GM18511 (cell line): ENCODE data around the gene RPS16.

ENCODE experiments used
- ATAC-seq: cut with Tn5 transposase; IDR thresholded peaks from one replicate; pipeline ENCODE4 v1.9.1; 2021; ENCODE audit warnings: mild to moderate bottlenecking, moderate library complexity; ENCODE audit not compliant: unreplicated experiment

The RPS16 gene

GRCh38 chr19:39449116-39449797, 13.5 kb upstream of the RPS16 start:
- no peak for ATAC-seq

DNA sequence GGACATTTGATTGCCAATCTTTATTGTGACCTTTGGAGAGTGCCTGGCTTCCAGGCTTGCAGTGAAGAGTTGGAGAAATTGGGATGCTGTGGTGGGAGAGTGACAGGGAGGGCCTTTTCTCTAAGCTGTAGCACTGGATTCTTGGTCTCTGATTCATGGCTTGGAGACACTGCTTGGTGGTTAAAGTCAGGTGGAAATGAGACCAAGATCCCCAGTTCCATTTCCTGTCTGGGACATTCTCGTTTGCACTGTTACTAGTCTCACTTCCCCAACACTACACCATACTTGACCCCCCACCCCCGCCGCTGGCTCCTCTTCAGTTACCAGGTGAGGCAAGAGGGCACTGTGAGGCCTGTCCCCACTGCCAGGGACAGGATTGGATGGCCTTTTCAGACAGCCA, 12.5 kb upstream of the RPS16 start:
- no peak for ATAC-seq

DNA sequence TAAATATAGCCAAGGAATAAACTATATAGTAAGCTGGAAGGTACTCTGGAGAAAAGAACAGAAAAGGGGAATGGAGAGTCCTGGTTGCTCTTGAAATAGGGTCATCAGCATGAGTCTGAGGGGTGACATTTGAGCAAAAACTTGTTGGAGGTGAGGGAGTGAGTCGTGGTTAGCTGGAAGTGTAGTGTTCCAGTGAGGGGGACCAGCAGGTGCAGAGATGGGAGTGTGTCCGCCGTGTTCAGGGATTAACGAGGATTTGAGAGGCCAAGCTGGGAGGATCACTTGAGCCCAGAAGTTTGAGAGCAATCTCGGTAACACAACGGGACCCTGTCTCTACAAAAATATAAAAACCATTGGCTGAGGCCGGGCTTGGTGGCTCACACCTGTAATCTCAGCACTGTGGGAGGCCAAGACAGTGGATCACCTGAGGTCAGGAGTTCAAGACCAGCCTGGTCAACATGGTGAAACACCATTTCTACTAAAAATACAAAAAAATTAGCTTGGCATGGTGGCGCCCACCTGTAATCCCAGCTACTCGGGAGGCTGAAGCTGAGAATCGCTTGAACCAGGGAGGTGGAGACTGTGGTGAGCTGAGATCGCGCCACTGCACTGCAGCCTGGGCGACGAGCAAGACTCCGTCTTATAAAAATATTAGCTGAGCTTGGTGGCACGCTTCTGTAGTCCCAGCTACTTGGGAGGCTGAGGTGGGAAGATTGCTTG, 10.8 kb upstream of the RPS16 start:
- no peak for ATAC-seq

GRCh38 chr19:39445196-39446111, 9.7 kb upstream of the RPS16 start, which contains the start of gene SUPT5H:
Gene SUPT5H (plus strand): TSS chr19:39445582. CDS start chr19:39445891, 309 bp downstream.
- peak; percentile 84 for ATAC-seq

GRCh38 chr19:39444598-39445195, 8.9 kb upstream of the RPS16 start:
- ATAC-seq = no peak

- no peak for ATAC-seq
Observed at GRCh38 chr19:39438270-39438934, 2.7 kb upstream of the RPS16 start.

DNA sequence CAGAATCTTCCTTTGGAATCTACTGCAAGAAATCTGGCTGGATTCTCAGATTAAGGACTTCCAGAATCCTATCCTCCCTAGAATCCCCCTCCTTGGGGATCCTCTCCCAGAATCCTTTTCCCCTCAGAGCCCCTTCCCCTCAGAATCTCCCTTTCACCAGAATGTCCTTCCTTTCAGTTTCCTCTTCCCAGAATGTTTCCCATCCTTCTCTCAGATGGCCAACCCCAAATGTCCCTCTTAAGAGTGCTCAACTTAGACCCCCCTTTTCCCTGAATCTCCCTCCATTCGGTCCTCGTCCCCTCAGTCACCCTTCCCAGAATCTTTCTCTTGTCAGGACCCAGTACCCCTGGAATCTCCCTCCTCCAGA, 584 bp upstream of the RPS16 start:
- ATAC-seq = no peak

DNA sequence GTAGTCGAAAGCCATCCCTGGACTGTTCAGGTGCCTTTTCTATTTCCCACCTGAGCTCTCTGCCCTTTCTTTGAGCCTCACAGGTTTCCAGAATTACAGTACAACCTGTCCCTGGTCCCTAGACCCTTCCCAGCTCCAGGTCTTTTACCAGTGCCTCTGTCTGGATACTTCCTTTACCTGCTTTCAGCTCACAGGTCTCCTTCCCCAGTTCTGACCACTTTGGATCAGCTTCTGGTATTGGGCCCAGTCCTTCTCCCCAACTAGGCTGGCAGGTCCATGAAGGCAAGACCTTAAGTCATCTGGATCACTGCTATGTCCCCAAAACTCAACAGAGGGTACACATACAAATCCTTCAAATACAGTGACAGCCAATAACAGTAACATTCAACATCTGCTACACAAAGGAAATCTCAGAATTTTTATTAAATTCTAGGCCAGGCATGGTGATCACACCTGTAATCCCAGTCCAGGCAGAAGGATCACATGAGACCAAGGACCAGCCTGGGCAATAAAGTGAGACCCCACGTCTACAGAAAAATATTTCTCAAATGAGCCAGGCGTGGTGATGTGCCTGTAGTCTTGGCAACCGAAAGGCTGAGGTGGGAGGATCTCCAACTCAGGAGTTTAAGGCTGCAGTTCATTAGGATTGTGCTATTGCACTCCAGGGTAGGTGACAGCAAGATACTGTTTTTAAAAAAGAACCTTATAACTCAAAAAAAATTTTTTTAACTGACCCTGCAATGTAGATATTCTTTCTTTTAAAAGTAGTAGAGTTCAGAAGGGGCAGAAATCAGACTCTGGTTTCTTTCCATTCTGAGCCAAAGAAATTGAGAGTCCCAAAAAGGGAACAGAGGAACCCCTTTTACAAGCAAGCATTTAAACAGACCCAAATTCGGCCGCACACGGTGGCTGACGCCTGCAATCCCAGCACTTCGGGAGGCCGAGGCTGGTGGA, 1.3 kb downstream of the RPS16 start:
- ATAC-seq = no peak

GRCh38 chr19:39433480-39434079, 2.2 kb downstream of the RPS16 start:
- no peak for ATAC-seq

- ATAC-seq = no peak
Observed at GRCh38 chr19:39432677-39433025, 3.1 kb downstream of the RPS16 start.

DNA sequence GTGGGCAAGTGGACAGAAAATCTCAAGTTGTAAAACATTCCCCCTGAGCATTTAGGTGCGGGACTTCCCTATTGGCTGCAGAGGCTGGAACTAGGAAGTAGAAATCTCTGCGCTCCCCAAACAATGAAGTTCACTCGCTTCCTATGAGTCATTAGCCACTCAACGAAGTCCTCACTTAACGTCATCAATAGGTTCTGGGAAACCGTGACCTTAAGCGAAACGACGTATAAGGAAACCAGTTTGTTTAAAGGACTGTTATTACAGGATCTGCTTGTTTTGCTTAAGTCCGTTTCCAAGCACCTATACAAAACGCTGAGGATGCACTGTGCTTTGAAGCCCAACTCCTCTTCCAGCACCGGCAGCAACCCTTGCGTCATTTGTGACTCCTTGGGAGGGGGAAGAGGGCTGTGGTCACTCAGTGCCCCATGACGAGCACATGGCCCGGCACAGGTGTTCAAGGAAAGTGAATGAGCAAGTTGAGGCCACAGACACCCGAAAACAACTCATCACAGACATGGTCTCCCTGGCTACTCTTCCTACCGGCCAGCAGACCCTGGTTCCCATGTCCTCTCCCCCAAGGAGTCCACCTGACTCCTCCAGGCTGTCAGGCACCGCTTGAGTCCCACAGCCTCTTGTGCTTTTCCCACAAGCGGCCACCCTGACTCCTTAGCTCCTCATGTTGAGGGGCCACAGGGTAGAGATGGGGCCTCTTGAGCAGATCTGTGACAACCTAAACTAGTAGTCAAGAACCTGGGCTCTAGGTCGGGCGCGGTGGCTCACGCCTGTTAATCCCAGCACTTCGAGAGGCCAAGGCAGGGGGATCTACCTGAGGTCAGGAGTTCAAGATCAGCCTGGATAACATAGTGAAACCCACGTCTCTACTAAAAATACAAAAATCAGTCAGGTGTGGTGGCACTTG, 4.8 kb downstream of the RPS16 start:
- ATAC-seq = no peak

- ATAC-seq = no peak
Observed at GRCh38 chr19:39428283-39429112, 7.3 kb downstream of the RPS16 start.

- ATAC-seq = no peak
Observed at GRCh38 chr19:39427707-39428106, 8.0 kb downstream of the RPS16 start.

GRCh38 chr19:39426170-39426569, 9.6 kb downstream of the RPS16 start:
- ATAC-seq = no peak

DNA sequence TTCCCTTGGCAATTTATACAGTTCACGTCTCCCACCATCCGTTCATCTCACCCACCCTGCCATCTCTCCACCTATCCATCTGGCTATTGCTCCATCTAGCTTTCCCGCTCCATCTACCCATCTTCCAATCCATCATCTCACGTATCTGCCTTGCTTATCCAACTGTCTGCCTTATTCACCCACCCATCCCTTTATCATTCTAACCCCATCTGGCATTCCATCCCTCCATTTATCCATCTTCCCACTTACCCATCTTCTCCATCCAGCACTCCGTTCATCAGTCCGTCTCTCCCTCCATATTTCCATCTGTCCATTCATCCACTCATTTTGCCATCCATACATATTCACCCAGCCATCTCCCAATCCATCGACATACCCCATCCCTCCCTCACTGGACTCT, 10.0 kb downstream of the RPS16 start:
- ATAC-seq = no peak

DNA sequence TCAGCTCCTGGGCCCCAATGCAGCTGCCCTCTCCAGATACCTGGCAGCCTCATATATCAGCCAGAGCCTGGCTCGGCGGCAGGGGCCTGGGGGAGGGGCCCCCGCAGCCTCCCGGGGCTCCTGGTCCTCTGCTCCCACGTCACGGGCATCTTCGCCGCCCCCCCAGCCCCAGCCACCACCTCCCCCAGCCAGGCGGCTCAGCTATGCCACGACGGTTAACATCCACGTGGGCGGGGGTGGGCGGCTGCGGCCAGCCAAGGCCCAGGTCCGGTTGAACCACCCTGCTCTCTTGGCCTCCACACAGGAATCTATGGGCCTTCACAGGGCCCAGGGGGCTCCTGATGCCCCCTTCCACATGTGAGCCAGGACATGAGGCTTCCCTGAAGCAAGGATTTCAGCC, 10.8 kb downstream of the RPS16 start:
- no peak for ATAC-seq
